Measurements from ENCODE around the gene CCDC93. TPM values are rescaled to one million over a fixed set of nuclear protein-coding genes. Genes with fewer than 3 reads are reported as not detected.

CCDC93 gene
- total RNA-seq, 1 experiment from 2014 or later = 17.0 TPM

GRCh38 chr2:117994729-117995128, 19.1 kb downstream of the CCDC93 start:
- no peak for DNase-seq (ENCODE audit: extremely low read depth, low read depth)

DNA sequence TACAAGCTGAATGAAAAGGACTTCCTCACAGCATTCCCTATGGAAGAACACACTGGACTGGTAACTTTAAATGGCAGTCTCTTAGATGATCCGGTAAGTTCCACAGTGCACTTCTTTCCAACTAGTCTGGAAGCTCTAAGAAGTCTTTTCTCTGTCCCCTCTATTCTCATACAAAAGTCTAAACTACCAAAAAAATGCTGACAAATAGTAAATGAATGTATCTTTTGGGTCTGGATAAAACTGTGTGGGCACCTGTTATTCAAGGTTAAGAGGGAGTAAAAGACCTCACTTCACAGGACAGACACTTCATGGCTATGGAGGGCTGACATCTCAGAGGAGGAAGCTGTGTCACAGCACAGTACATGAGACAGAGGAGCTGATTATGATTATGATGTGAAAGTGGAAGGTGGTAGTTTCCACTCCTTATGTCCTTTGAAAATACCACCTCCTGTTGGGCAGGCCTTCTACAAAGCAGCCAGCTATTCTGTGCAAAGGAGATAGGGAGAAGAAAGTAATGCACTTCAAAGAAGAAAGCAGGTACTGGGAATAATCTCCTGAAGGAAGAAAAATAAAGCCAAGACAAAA, 23.9 kb downstream of the CCDC93 start:
- no peak for DNase-seq (ENCODE audit: extremely low read depth, low read depth)

- no peak for DNase-seq (ENCODE audit: extremely low read depth, low read depth)
Observed at GRCh38 chr2:117987121-117987520, 26.7 kb downstream of the CCDC93 start.

DNA sequence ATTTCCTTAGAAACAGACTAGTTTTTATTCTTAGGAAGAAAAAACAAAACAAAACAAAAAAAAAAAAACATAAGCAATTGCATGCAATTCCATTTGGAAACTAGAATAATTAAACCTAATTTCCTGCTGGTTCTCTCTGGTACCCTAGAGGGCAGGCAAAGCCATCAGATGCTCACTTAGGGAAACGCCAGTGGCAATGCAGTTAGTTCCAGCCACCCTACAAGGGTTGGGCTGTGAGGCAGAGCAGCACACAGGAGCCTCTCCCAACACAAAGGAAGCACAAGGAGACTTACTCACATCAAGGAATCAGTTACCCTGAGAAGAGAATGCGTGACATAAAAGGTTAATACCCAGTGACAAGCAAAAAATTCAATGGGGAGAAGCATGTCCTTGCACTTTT, 28.8 kb downstream of the CCDC93 start:
- DNase-seq (ENCODE audit: extremely low read depth, low read depth) = no peak

- DNase-seq (ENCODE audit: extremely low read depth, low read depth) = no peak
Observed at GRCh38 chr2:117984208-117984607, 29.7 kb downstream of the CCDC93 start.

DNA sequence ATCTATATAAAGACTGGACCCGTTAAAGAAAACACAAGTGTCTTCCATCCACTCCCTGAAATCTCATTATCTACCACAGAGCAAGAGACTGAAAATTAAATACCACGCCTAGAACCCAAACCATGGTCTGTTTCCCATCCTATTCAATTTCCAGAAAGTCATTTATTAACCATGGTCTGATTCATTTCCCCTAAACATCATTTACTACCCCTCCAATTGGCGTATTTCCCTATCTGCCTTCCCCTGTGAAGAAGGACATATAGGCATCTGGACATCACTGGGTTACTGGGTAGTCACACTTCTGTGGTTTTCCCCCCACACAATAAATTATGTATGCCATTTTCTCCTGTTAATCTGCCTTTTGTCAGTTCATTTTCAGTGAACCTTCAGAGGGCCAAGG, 30.8 kb downstream of the CCDC93 start:
- DNase-seq (ENCODE audit: extremely low read depth, low read depth) = no peak

DNA sequence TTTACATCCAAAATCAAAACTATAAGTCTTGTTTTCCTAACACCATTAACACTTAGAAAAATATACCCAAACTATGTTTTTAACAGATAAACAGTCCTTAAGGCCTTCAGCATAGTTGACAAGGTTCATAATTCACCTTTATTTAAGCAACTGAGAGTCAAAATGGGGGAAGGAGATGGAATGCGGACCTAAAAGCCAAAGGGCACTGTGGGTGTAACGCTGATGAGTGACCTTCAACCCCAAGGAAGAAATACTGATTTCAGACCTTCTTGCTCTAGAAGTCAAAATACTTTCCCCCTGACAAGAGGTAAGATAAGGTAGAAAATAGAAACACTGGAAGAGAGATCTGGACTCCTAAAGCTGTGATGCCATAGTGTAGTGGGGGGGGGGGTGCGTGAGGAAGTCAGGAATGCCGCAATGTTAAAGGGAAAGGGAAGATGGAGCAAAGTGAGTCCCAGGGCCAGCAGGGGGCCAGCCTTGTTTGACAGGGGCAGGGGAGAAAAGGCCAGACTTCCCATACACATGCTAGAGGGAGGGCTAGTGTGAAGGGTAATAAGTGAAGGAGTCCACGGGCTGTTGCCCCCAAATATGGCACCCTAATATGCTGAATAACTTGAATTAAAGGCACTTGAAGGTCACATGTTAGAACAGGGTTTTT, 31.4 kb downstream of the CCDC93 start:
- DNase-seq (ENCODE audit: extremely low read depth, low read depth) = no peak

DNA sequence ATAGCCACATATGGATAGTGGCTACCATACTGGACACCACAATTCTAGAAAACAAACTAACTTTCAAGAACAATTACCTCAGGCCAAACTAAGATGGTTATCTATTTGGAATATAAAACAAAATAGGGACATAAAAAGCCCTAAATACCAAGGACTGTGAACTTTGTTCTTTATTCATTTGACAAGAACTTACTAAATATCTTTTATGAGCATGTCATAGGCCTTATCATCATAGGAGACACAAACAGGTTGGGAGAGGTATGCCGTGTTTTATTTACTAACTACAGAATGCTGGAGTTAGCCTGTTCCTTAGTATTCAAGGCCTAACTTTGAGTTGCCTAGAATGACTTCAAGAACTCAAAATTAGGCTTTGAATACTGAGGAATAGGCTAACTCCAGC, 32.1 kb downstream of the CCDC93 start:
- DNase-seq (ENCODE audit: extremely low read depth, low read depth) = no peak

- DNase-seq (ENCODE audit: extremely low read depth, low read depth) = no peak
Observed at GRCh38 chr2:117980783-117981676, 32.8 kb downstream of the CCDC93 start.

DNA sequence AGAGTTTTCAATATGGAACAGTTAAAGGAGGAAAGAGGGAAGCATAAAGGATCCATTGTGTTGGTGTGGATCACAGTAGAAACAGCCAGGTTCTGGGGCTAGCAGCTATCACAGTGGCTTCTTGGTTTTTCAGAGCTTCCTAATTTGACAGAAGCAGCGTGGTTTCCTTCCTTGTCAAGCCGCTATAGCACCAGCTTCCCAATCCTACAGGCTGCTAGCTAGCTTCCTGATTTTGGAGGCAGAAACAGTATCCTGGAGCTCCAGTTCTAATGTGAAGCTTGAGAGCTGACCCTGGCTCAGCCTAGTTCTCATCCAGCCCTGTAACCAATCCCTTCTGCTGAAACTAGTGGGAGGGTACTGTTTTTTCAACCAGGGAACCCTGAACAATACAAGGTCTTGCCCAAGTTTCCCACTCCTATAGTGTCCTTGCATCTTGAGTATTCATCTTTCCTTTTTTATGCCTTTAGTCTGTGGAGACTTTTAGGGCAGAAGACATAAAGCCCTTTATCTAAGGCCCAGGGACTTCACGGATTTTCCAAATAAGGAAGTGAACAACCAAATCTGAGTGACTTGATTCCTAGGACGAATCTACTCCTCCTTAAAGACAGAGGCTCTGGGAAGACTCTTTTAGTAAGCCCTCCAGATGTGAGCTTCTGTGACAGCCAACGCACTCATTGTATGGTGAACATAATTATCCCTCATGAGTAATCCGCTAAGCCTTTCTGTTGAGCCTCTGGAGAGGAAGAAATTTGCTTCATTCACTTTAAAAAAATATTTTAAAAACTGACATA, 33.8 kb downstream of the CCDC93 start:
- DNase-seq (ENCODE audit: extremely low read depth, low read depth) = no peak

DNA sequence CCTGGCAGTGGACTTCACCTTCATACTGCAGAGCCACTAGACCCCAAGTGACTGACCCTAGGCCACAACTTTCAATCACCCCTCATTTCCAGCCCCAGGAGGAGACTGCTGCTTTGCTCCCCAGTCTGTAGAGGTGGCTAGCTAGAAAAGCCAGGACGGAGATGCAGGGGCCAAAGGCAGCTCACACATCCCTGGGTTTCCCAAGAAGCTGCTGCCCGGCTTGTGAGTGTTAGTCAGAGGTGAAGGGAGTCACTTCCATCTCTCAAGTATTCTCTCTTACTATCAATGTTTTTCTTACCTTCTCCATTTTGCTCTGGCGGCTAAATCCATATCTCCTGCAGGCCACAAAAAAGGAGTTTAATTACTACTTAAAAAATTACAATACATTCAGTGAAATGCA, 36.2 kb downstream of the CCDC93 start:
- no peak for DNase-seq (ENCODE audit: extremely low read depth, low read depth)

- DNase-seq (ENCODE audit: extremely low read depth, low read depth) = no peak
Observed at GRCh38 chr2:117976581-117976980, 37.3 kb downstream of the CCDC93 start.

GRCh38 chr2:117973498-117974082, 40.3 kb downstream of the CCDC93 start:
- DNase-seq (ENCODE audit: extremely low read depth, low read depth) = no peak

- no peak for DNase-seq (ENCODE audit: extremely low read depth, low read depth)
Observed at GRCh38 chr2:117972476-117973123, 41.3 kb downstream of the CCDC93 start.

DNA sequence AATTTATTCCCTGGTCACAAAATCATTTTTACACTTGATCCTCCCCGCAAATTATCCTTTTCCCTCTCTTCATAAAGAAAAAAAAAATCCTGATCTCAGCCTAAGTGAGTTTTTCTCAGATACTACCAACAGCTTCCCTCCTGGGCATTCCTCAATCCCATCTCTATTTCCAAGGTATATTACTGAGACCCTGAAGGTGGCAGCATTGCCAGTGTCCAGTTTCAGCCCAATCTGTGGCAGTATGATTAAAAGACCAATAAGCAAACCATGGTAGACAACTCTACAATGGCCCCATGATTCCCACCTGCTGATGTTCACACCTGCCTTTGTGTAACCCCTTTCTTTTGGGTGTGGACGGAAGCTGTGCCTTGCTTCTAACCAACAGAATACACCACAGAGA, 45.1 kb downstream of the CCDC93 start:
- DNase-seq (ENCODE audit: extremely low read depth, low read depth) = no peak

GRCh38 chr2:117967977-117968718, 45.7 kb downstream of the CCDC93 start:
- DNase-seq (ENCODE audit: extremely low read depth, low read depth) = no peak

DNA sequence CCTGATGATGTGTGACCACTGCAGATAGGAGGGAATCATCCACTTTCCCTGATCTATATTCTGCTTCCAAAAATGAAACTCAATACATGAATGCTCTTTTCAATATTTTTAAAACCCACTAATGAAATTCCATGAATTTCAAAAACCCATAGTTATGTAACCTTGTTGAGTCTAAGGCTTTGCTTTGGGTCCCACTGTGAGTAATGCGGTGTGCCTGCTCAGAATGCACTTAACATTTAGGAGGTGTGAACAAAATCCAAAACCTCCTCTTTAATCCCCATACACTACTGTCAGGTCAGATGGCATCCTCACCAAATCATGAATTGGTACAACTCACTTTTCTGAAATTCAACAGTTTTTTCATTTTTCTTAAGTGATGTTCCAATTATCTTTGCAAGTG, 50.4 kb downstream of the CCDC93 start:
- no peak for DNase-seq (ENCODE audit: extremely low read depth, low read depth)

DNA sequence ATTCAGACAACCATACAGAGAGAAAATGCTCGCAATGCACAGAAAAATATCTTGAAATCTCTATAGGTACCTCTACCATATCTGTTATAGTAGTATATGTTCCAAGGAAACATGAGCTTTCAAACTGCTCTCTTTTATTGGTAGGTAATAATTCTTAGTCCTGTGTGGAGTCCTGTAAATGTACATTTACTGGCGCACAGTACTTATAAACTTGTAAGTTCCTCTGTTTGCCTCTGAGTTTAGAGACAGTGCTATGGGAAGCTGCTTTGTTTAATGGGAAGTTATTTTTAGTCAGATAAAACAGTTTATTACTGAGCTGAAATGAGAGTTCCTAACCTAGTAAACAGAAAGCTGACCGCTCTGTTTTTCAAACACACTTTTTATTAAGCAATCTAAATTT, 52.7 kb downstream of the CCDC93 start:
- DNase-seq (ENCODE audit: extremely low read depth, low read depth) = no peak

- no peak for DNase-seq (ENCODE audit: extremely low read depth, low read depth)
Observed at GRCh38 chr2:117960231-117960630, 53.6 kb downstream of the CCDC93 start.

All from NCI-H460 (cell line).